HG03139 (cell line): ENCODE measurements around the gene HOXA11.

ENCODE experiments used
- ATAC-seq: cut with Tn5 transposase; IDR thresholded peaks from one replicate; pipeline ENCODE4 v1.9.1; 2021; ENCODE audit not compliant: unreplicated experiment

Gene HOXA11

GRCh38 chr7:27171325-27171636, 13.8 kb downstream of the HOXA11 start:
- ATAC-seq = no peak

GRCh38 chr7:27170426-27171324, 14.4 kb downstream of the HOXA11 start:
- no peak for ATAC-seq

- no peak for ATAC-seq
Observed at GRCh38 chr7:27169658-27170425, 15.2 kb downstream of the HOXA11 start.

- no peak for ATAC-seq
Observed at GRCh38 chr7:27168265-27168947, 16.6 kb downstream of the HOXA11 start.

GRCh38 chr7:27167916-27168264, 17.1 kb downstream of the HOXA11 start:
- ATAC-seq = no peak

GRCh38 chr7:27166531-27167505, 18.2 kb downstream of the HOXA11 start:
- ATAC-seq = no peak

- ATAC-seq = no peak
Observed at GRCh38 chr7:27165996-27166530, 19.0 kb downstream of the HOXA11 start.

GRCh38 chr7:27165089-27165995, 19.7 kb downstream of the HOXA11 start, which contains the start of gene HOXA9:
Gene HOXA9 (minus strand): TSS chr7:27165537. CDS start chr7:27165457, 80 bp downstream.
- no peak for ATAC-seq

- ATAC-seq = no peak
Observed at GRCh38 chr7:27164367-27165088, 20.5 kb downstream of the HOXA11 start.

GRCh38 chr7:27164045-27164366, 21.0 kb downstream of the HOXA11 start:
- ATAC-seq = no peak

- no peak for ATAC-seq
Observed at GRCh38 chr7:27163288-27164044, 21.6 kb downstream of the HOXA11 start.

- no peak for ATAC-seq
Observed at GRCh38 chr7:27162561-27163287, 22.3 kb downstream of the HOXA11 start.

GRCh38 chr7:27161721-27162560, 23.1 kb downstream of the HOXA11 start:
- ATAC-seq = no peak

- no peak for ATAC-seq
Observed at GRCh38 chr7:27161214-27161720, 23.8 kb downstream of the HOXA11 start.

- ATAC-seq = no peak
Observed at GRCh38 chr7:27160546-27161213, 24.4 kb downstream of the HOXA11 start.

GRCh38 chr7:27160145-27160545, 24.9 kb downstream of the HOXA11 start:
- ATAC-seq = no peak
